IMR-90 (cell line): ENCODE data around the gene CNBD2. TPM values are rescaled to one million over a fixed set of nuclear protein-coding genes. Genes with fewer than 3 reads are reported as not detected.
"Not testable (repeated sequence)": the region's sequence is repeated elsewhere in the genome, so short reads cannot be mapped to it uniquely, and the experiment has no call there.

Source experiments
- ATAC-seq: fragments of 200-7000 bp; cut with Tn5 transposase; 2 replicates; pipeline ENCODE4 v1.9.1; 2020; ENCODE audit warnings: low read depth, mild to moderate bottlenecking, moderate library complexity
- BruUV-seq: library from RNA; stranded (reverse); fragments of 400-500 nt; replicated peaks from 2 replicates; lab custom pipeline; 2021; lab: Mats Ljungman, UMichigan
- CTCF ChIA-PET: fragments of 300-600 bp; formaldehyde crosslinking; extraction: SDS; loops from one replicate; lab custom pipeline; 2021; ENCODE audit warnings: antibody characterized with exemption; lab: Yijun Ruan, JAX
- POLR2A ChIA-PET: fragments of 300-600 bp; sonication (Branson Sonifier 250); formaldehyde crosslinking; loops from one replicate; lab custom pipeline; 2022; ENCODE audit warnings: antibody characterized with exemption; ENCODE audit not compliant: unreplicated experiment; lab: Charles Lee
- DNase-seq: peaks from one replicate; pipeline ENCODE4 v3.0.0; 2013
- H2AFZ ChIP-seq: replicated peaks from 2 replicates; pipeline ENCODE3; 2013; ENCODE audit warnings: low read length, mild to moderate bottlenecking; ENCODE audit not compliant: poor library complexity
- H2AK5ac ChIP-seq: 2 replicates; pipeline ENCODE4 v1.6.1; 2013; ENCODE audit warnings: low read depth, low read length, inconsistent platforms
- H2AK9ac ChIP-seq: replicated peaks from 2 replicates; pipeline ENCODE3; 2013; ENCODE audit warnings: mild to moderate bottlenecking, low read depth, low read length, moderate library complexity; ENCODE audit not compliant: poor library complexity
- H2BK120ac ChIP-seq: 2 replicates; pipeline ENCODE4 v1.6.1; 2013; ENCODE audit warnings: low read depth, low read length, inconsistent platforms
- H2BK15ac ChIP-seq: 3 replicates; pipeline ENCODE4 v1.6.1; 2013; ENCODE audit warnings: low read depth, low read length, inconsistent platforms
- H2BK20ac ChIP-seq: 2 replicates; pipeline ENCODE4 v1.6.1; 2013; ENCODE audit warnings: low read depth, mild to moderate bottlenecking, inconsistent platforms, low read length, moderate library complexity
- H2BK5ac ChIP-seq: 2 replicates; pipeline ENCODE4 v1.6.1; 2013; ENCODE audit warnings: mild to moderate bottlenecking, low read depth, low read length, inconsistent platforms; ENCODE audit not compliant: poor library complexity, severe bottlenecking
- H3K14ac ChIP-seq: replicated peaks from 2 replicates; pipeline ENCODE4 v1.6.1; 2013; ENCODE audit warnings: low read depth, low read length, inconsistent platforms
- H3K18ac ChIP-seq: 2 replicates; pipeline ENCODE4 v1.6.1; 2013; ENCODE audit warnings: low read depth, low read length, control low read depth
- H3K23ac ChIP-seq: 2 replicates; pipeline ENCODE4 v1.6.1; 2013; ENCODE audit warnings: low read depth, low read length, inconsistent platforms
- H3K27ac ChIP-seq: 2 replicates; pipeline ENCODE4 v1.5.1; 2013; ENCODE audit warnings: mild to moderate bottlenecking, control low read depth, low read length; ENCODE audit not compliant: insufficient read depth
- H3K27me3 ChIP-seq: 2 replicates; pipeline ENCODE4 v1.6.1; 2013; ENCODE audit warnings: low read length; ENCODE audit not compliant: control insufficient read depth, insufficient read depth
- H3K36me3 ChIP-seq: 2 replicates; pipeline ENCODE4 v1.6.1; 2013; ENCODE audit warnings: low read length, mixed read lengths; ENCODE audit not compliant: control insufficient read depth, insufficient read depth
- H3K4ac ChIP-seq: 2 replicates; pipeline ENCODE4 v1.6.1; 2013; ENCODE audit warnings: low read depth, low read length, inconsistent platforms
- H3K4me1 ChIP-seq: 2 replicates; pipeline ENCODE4 v1.6.1; 2013; ENCODE audit warnings: low read length, mixed read lengths; ENCODE audit not compliant: control insufficient read depth, insufficient read depth
- H3K4me2 ChIP-seq: 2 replicates; pipeline ENCODE4 v1.6.1; 2013; ENCODE audit warnings: low read depth, mild to moderate bottlenecking, control low read depth, low read length, moderate library complexity
- H3K4me3 ChIP-seq: 2 replicates; pipeline ENCODE4 v1.5.1; 2013; ENCODE audit warnings: low read depth, mild to moderate bottlenecking, control low read depth, low read length, moderate library complexity; ENCODE audit not compliant: insufficient read depth
- H3K56ac ChIP-seq: 2 replicates; pipeline ENCODE4 v1.6.1; 2013; ENCODE audit warnings: low read length, inconsistent platforms; ENCODE audit not compliant: insufficient read depth; ENCODE audit errors: extremely low read depth
- H3K79me1 ChIP-seq, 2 experiments: 2 replicates each; pipeline ENCODE4 v1.6.1; 2013; ENCODE audit warnings: low read length in 2 of 2, inconsistent platforms in 1 of 2, low read depth in 1 of 2
- H3K9ac ChIP-seq: 2 replicates; pipeline ENCODE4 v1.6.1; 2013; ENCODE audit warnings: low read depth, low read length, control low read depth
- H3K9me1 ChIP-seq: 2 replicates; pipeline ENCODE4 v1.6.1; 2013; ENCODE audit warnings: low read length, inconsistent platforms; ENCODE audit not compliant: insufficient read depth
- H3K9me3 ChIP-seq: 2 replicates; pipeline ENCODE4 v1.6.1; 2013; ENCODE audit warnings: low read length; ENCODE audit not compliant: control insufficient read depth, insufficient read depth
- H4K20me1 ChIP-seq: 2 replicates; pipeline ENCODE4 v1.6.1; 2013; ENCODE audit warnings: low read length, inconsistent platforms; ENCODE audit not compliant: insufficient read depth
- H4K5ac ChIP-seq: 2 replicates; pipeline ENCODE4 v1.6.1; 2013; ENCODE audit warnings: mild to moderate bottlenecking, low read depth, low read length, control low read depth
- H4K8ac ChIP-seq, 2 experiments: 2 replicates each; pipeline ENCODE4 v1.6.1; 2013; ENCODE audit warnings: low read depth in 2 of 2, low read length in 2 of 2, control low read depth in 1 of 2, inconsistent platforms in 1 of 2
- H4K91ac ChIP-seq: 2 replicates; pipeline ENCODE4 v1.6.1; 2013; ENCODE audit warnings: low read depth, low read length, inconsistent platforms; ENCODE audit not compliant: insufficient read depth
- BHLHE40 ChIP-seq: fragments of 150-350 bp; IDR thresholded peaks from 2 replicates; pipeline ENCODE4 v1.6.1; 2016; ENCODE audit warnings: mild to moderate bottlenecking, low read depth, low read length
- CHD1 ChIP-seq: IDR thresholded peaks from 2 replicates; pipeline ENCODE4 v1.6.1; 2012; ENCODE audit warnings: low read depth, low read length, improper control_type of control experiment
- FOS ChIP-seq: fragments of 150-350 bp; IDR thresholded peaks from 2 replicates; pipeline ENCODE4 v1.6.1; 2016; ENCODE audit warnings: low read depth, low read length
- MAZ ChIP-seq: IDR thresholded peaks from 2 replicates; pipeline ENCODE4 v1.6.1; 2012; ENCODE audit warnings: low read depth, mild to moderate bottlenecking, low read length, improper control_type of control experiment, moderate library complexity, borderline replicate concordance
- MXI1 ChIP-seq: IDR thresholded peaks from 2 replicates; pipeline ENCODE4 v1.6.1; 2012; ENCODE audit warnings: low read depth, mild to moderate bottlenecking, low read length, moderate library complexity, borderline replicate concordance
- RAD21 ChIP-seq: IDR thresholded peaks from 2 replicates; pipeline ENCODE4 v1.6.1; 2012; ENCODE audit warnings: low read length, improper control_type of control experiment
- RCOR1 ChIP-seq: IDR thresholded peaks from 2 replicates; pipeline ENCODE4 v1.6.1; 2012; ENCODE audit warnings: mild to moderate bottlenecking, low read length, improper control_type of control experiment; ENCODE audit not compliant: insufficient replicate concordance
- SMC3 ChIP-seq: fragments of 150-350 bp; IDR thresholded peaks from 2 replicates; pipeline ENCODE4 v1.6.1; 2016; ENCODE audit warnings: low read depth, mild to moderate bottlenecking, antibody characterized with exemption, low read length, moderate library complexity
- WGBS, 2 experiments: methylation state at CpG; one replicate each; pipeline versions ENCODE4 v1.1.5 to v1.1.7; 2013; ENCODE audit warnings: missing lambda C conversion rate in 2 of 2; ENCODE audit not compliant: insufficient read length in 1 of 2; ENCODE audit errors: extremely low coverage in 2 of 2; 5-methylcytosine and 5-hydroxymethylcytosine counted together
- dilution Hi-C: fragments of 300-500 bp; cut with HindIII; formaldehyde crosslinking; loops from one replicate; pipeline ENCODE4 v1.14.3; 2018; ENCODE audit warnings: low sequenced_read_pairs; ENCODE audit not compliant: unreplicated experiment
- in situ Hi-C: fragments of 300-500 bp; cut with MboI; formaldehyde crosslinking; loops from 3 replicates; pipeline ENCODE4 v1.14.3; 2019; ENCODE audit warnings: low sequenced_read_pairs, inconsistent platforms, mixed read lengths
- intact Hi-C: fragments of 100-400 bp; cut with micrococcal nuclease; formaldehyde crosslinking; loops from 2 replicates; pipeline ENCODE4 v1.10.0; 2022
- polyA plus RNA-seq, 3 experiments: library from polyadenylated mRNA; depleted of rRNA; stranded (reverse); fragments of >200 nt; gene quantifications; 2 replicates each; pipeline ENCODE4 v1.2.3, GENCODE V29; 2012; ENCODE audit warnings: low replicate concordance in 1 of 3
- total RNA-seq: library from RNA; depleted of rRNA; stranded (reverse); fragments of >200 nt; gene quantifications from 2 replicates; pipeline ENCODE4 v1.2.3, GENCODE V29; 2012
- TF ChIP-seq, protein P1 (sequence below): fragments of 150-350 bp; IDR thresholded peaks from 2 replicates; pipeline ENCODE4 v1.6.1; 2017; ENCODE audit warnings: mild to moderate bottlenecking, antibody characterized with exemption, low read length, low read depth

Gene CNBD2
- total and polyA plus RNA-seq, 2 of the 4 experiments (the other 2 are of a cell fraction), result 0.90 to 1.7 TPM

DNA sequence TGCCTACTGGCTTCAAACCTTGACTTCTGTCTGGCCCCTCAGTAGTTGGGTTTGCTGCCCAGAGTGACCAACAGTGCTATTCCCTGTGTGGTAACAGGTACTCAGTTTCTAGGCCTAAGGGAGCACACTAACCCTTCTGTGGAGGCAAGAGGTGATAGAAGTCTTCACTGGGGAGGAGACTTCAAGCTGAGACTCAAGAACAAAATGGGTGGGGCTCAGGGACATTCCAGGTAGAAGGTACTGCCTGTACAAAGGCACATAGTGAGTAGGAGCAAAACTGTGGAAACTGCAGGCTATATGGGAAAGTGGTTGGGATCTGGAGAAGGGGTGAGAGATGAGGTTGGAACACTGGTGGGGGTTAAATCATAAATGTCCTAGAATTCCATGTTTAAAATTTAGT is 11.8 kb upstream of the CNBD2 start:
- Histone ChIP-seq H3K14ac (no peak overlapping the region), H3K9ac (no peak overlapping the region), H2AK5ac (no peak overlapping the region), H2BK120ac (no peak overlapping the region), H4K8ac (no peak overlapping the region), H3K18ac (no peak overlapping the region), H3K27ac (no peak overlapping the region), H2AK9ac (no peak overlapping the region), H3K4me2 (no peak overlapping the region), H4K20me1 (peaks cover 21% of the 10 kb centered on the region), H3K27me3 (peaks cover 11% of the 10 kb centered on the region), H3K79me1 (peaks cover 5 to 33% of the 10 kb centered on the region in 2 experiments; a peak in 3 of 4 replicates), H3K36me3 (no peaks in the 10 kb centered on the region), H2BK20ac (no peak overlapping the region), H2AFZ (no peak overlapping the region), H3K23ac (no peak overlapping the region), H3K56ac (no peak overlapping the region), H2BK5ac (no peak overlapping the region), H3K4me3 (no peak overlapping the region), H2BK15ac (no peak overlapping the region), H4K5ac (no peak overlapping the region), H3K4ac (no peak overlapping the region), H3K9me1 (no peaks in the 10 kb centered on the region), H3K9me3 (no peaks in the 10 kb centered on the region), H3K4me1 (peaks cover 3% of the 10 kb centered on the region; the same call in 1 of the 2 replicates), H4K91ac (no peak overlapping the region)
- in situ Hi-C loops, result no loop called here
- dilution Hi-C loops, result no loop called here
- intact Hi-C loops, result no loop called here
- DNase-seq (no peak), ATAC-seq (no peak)
- no peak for TF ChIP-seq SMC3
- no peak for TF ChIP-seq MAZ
- TF ChIP-seq RCOR1, result no peak
- no peak for TF ChIP-seq RAD21
- no peak for TF ChIP-seq BHLHE40
- TF ChIP-seq MXI1, result no peak
- TF ChIP-seq, protein P1, sequence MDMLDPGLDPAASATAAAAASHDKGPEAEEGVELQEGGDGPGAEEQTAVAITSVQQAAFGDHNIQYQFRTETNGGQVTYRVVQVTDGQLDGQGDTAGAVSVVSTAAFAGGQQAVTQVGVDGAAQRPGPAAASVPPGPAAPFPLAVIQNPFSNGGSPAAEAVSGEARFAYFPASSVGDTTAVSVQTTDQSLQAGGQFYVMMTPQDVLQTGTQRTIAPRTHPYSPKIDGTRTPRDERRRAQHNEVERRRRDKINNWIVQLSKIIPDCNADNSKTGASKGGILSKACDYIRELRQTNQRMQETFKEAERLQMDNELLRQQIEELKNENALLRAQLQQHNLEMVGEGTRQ, result no peak
- TF ChIP-seq CHD1, result no peak
- TF ChIP-seq FOS, result no peak
- ChIA-PET POLR2A (no interaction called here), CTCF (interaction anchor here (0.8 kb wide), 1 partner anchor 36 kb away, joined by 3 read pairs; no protein-coding TSS in a partner anchor)
- BruUV-seq, result no TSS peak

DNA sequence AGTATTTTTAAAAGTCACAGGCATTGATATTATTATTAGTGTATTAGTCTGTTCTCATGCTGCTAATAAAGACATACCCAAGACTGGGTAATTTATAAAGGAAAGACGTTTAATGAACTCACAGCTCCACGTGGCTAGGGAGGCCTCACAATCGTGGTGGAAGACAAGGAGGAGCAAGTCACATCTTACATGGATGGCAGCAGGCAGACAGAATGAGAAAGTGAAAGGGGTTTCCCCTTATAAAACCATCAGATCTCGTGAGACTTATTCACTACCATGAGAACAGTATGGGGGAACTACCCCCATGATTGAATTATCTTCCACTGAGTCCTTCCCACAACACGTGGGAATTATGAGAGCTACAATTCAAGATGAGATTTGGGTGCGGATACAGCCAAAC is 9.1 kb upstream of the CNBD2 start:
- H2BK5ac ChIP-seq, H4K5ac ChIP-seq, CTCF ChIA-PET, H3K56ac ChIP-seq, in situ Hi-C loops, H3K27ac ChIP-seq, intact Hi-C loops, H4K91ac ChIP-seq, H2AK5ac ChIP-seq, H3K18ac ChIP-seq, H2AFZ ChIP-seq, H4K20me1 ChIP-seq, H3K4ac ChIP-seq, DNase-seq, H3K9me1 ChIP-seq, POLR2A ChIA-PET, H3K9me3 ChIP-seq, H2BK20ac ChIP-seq, ATAC-seq, H4K8ac ChIP-seq, H3K4me3 ChIP-seq, H2BK15ac ChIP-seq, BruUV-seq, H2AK9ac ChIP-seq, H2BK120ac ChIP-seq, H3K4me2 ChIP-seq, H3K14ac ChIP-seq, H3K36me3 ChIP-seq, H3K4me1 ChIP-seq, dilution Hi-C loops, H3K9ac ChIP-seq, H3K23ac ChIP-seq: not testable (repeated sequence)
- H3K79me1 ChIP-seq, result peaks cover 0 to 12% of the 10 kb centered on the region in 2 experiments; a peak in 1 of 4 replicates
- no CpG with 5 or more reads among the region's 6 CpGs for WGBS, 2 experiments
- H3K27me3 ChIP-seq, result peaks cover 18% of the 10 kb centered on the region
